ENCODE results near the gene ETS1. TPM values are rescaled to one million over a fixed set of nuclear protein-coding genes. Genes with fewer than 3 reads are reported as not detected.

ETS1 gene
- total RNA-seq, 4 donors from 2014 or later = 21.9 to 78.4 (median 31.3) TPM

DNA sequence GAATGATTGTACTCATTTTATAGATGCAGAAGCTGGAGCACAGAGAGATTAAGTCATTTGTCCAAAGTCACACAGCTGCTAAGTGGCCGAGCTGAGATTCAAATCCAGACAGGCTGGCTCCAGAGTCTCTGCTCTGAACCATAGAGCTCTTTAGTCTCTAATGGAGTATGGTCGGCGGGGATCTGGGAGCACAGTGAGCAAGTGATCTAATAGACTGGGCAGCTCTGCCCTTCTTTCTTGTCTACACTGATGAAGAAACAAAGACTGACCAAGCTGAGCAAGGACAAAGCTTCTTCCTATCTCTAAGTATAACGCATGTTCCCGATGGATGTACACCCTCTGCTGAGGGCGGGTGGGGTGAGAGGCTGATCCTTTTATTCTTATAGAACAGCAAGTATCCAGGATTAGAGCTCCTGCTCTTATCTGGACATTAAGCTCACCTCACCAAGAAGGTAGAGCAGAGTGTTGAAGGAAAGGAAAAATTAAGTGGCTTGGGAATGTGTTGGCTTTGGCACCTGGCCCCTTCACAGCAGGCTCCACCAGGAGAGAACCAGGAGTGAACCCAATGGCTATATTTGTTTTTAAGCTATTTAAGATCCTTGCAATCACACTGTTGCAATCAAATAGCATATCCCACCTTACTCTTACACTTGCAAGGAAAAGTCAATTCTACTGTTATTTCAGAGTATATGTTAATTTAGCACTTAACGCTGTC lies 68.7 kb downstream of the ETS1 start:
- H3K4me3 ChIP-seq = peak overlapping the region; percentile 61 to 89 (median 80)
- no peak for DNase-seq
- peak overlapping the region; percentile 61 to 98 (median 90) for H3K27ac ChIP-seq
- no peaks in the 10 kb centered on the region for H3K27me3 ChIP-seq
- H3K36me3 ChIP-seq = no peaks in the 10 kb centered on the region
- TF ChIP-seq, protein P1, sequence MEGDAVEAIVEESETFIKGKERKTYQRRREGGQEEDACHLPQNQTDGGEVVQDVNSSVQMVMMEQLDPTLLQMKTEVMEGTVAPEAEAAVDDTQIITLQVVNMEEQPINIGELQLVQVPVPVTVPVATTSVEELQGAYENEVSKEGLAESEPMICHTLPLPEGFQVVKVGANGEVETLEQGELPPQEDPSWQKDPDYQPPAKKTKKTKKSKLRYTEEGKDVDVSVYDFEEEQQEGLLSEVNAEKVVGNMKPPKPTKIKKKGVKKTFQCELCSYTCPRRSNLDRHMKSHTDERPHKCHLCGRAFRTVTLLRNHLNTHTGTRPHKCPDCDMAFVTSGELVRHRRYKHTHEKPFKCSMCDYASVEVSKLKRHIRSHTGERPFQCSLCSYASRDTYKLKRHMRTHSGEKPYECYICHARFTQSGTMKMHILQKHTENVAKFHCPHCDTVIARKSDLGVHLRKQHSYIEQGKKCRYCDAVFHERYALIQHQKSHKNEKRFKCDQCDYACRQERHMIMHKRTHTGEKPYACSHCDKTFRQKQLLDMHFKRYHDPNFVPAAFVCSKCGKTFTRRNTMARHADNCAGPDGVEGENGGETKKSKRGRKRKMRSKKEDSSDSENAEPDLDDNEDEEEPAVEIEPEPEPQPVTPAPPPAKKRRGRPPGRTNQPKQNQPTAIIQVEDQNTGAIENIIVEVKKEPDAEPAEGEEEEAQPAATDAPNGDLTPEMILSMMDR (IDR thresholded peaks at IDR 0.05) = no peak
- no peak for TF ChIP-seq POLR2A (IDR thresholded peaks at IDR 0.05)
- H3K4me1 ChIP-seq = peaks cover 0 to 28% (median 9%) of the 10 kb centered on the region in 4 donors
- H3K9me3 ChIP-seq = no peaks in the 10 kb centered on the region

DNA sequence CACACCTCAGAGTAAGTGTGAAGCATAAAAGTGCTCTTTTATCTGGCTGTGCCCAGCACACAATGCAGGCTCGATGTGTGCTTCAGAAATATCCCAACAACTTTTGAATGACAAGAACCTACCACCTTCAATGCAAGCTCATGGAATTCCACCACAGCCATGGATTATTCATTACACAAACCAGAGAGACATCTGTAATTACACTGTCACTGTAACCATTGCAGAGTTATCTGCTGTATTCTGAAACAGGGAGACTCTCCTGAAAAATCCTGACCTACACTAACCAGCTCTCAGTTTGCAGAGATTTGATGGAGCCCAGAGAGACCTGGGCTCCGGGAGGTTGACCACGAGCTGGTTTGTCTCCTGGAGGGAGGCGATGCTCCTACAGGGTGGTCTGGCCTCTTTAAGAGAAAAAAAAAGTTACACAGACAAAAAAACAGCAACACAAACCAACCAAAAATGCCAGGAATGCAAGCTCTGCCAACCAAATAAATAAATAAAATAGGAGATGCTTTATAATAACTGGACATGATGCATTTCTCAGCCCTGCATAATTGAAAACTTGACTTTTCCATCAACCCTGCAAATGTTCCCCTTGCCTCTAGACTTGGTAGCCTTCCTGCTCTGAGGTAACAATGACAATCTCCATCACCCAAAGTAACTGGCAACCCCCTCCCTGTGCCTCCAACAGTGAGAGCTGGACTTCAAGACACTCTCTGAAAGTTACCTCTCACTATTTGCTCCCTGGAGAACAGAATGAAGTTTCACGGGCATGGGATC lies 69.7 kb downstream of the ETS1 start:
- Histone ChIP-seq H3K36me3 (peaks cover 0 to 2% (median 0%) of the 10 kb centered on the region in 3 donors), H3K27me3 (no peaks in the 10 kb centered on the region), H3K4me1 (peaks cover 0 to 25% (median 9%) of the 10 kb centered on the region in 4 donors), H3K9me3 (no peaks in the 10 kb centered on the region), H3K27ac (peak overlapping the region; percentile 61 to 98 (median 90)), H3K4me3 (peak overlapping the region; percentile 61 to 89 (median 80))
- no peak for TF ChIP-seq POLR2A (IDR thresholded peaks at IDR 0.05)
- TF ChIP-seq, protein P1 (IDR thresholded peaks at IDR 0.05) = no peak
- no peak for DNase-seq

DNA sequence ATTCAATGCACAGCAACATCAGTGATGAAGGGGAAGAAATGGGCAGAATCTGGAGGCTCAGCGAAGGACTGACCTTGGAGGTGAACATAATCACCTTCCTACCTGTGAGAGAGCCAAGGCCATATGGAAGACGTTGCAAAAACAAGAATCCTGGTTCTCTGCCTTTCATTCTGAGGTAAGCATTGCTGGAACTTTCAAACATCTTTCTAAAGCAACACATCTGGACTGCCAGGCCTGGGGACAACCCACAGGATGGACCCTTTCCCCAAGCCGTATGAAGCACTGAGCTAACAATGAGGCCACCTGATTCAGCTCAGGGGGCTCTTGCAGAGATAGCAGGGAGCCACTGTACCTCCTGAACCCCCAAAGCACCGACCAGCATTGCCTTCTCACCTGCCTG lies 70.5 kb downstream of the ETS1 start:
- Histone ChIP-seq H3K36me3 (peaks cover 0 to 4% (median 0%) of the 10 kb centered on the region in 3 donors), H3K9me3 (no peaks in the 10 kb centered on the region), H3K27me3 (no peaks in the 10 kb centered on the region), H3K4me3 (peak overlapping the region; percentile 61 to 89 (median 80)), H3K4me1 (peaks cover 0 to 25% (median 9%) of the 10 kb centered on the region in 4 donors), H3K27ac (peak overlapping the region; percentile 61 to 98 (median 90))
- no peak for DNase-seq
- TF ChIP-seq POLR2A (IDR thresholded peaks at IDR 0.05) = no peak
- TF ChIP-seq, protein P1 (IDR thresholded peaks at IDR 0.05) = no peak

DNA sequence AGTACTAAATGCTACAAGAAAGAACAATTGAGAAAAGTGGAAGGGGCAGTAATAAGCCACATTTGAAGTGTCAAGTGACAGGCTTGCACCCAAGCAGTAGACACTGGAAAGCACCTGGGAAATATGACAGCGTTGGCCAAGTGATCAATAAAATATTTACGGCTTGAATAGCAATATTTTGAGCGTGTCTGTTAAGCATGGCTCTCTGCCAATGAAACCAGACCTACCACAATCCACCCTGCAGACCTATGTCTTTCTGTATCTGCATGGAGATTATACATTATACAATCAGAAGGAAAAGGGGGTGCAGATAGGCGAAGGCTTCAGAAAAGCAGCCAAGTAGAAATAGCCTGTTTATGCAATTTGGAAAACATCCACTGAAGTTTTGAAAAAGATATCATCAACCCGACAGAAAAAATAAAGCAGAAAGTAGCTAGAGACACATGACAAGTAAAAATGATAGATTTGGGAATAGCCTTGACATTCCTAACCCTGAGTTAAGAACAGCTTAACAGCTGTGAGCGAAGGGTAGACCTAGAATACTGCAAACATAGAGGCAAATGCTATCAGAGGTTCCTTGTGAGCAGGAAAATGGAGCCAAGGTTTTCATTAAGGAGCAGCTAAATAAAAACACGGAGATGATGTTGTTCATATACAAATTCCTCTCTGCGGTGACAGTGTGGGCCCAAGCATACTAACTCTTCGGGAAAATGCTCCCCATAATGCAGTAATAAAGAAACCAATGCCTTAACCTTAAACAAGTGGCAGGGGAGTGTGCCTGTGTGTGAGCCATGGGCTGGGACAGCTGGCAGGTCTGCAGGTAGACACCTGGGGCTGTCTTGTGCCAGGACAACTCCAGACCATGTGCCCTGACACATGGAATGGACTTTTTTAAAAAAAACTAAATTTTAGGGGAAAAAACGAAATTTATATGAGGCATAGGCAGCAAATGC lies 71.3 kb downstream of the ETS1 start:
- DNase-seq = no peak
- Histone ChIP-seq H3K27ac (peak overlapping the region; percentile 61 to 98 (median 90)), H3K4me1 (peaks cover 0 to 30% (median 12%) of the 10 kb centered on the region in 4 donors), H3K9me3 (no peaks in the 10 kb centered on the region), H3K4me3 (peak overlapping the region; percentile 61 to 89 (median 80)), H3K27me3 (no peaks in the 10 kb centered on the region), H3K36me3 (peaks cover 0 to 4% (median 0%) of the 10 kb centered on the region in 3 donors)
- TF ChIP-seq, protein P1 (IDR thresholded peaks at IDR 0.05) = no peak

DNA sequence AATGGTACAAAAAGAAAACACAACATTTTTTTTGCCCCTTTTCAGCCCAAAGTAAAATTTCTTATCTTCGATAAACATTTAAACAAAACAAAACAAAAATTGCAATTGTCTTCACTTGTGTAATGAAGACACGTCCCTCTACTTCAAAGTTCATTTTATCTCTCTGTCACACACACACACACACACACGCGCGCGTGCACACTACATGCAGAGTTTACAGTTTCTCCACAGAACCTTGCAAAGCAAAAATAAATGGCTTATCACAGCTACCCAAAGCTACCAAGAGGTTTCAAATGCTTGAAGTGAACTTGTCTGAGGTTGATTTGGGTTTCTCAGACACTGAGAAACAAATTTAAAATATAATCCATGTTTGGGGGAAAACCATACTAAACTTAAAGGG lies 72.3 kb downstream of the ETS1 start:
- Histone ChIP-seq H3K36me3 (peaks cover 0 to 4% (median 0%) of the 10 kb centered on the region in 3 donors), H3K27ac (peak overlapping the region; percentile 15 to 98 (median 74)), H3K27me3 (no peaks in the 10 kb centered on the region), H3K4me3 (peak overlapping the region in 3 of 4 donors; percentile 8 to 84 (median 75)), H3K4me1 (peaks cover 0 to 37% (median 12%) of the 10 kb centered on the region in 4 donors), H3K9me3 (no peaks in the 10 kb centered on the region)
- no peak for DNase-seq
- no peak for TF ChIP-seq POLR2A (IDR thresholded peaks at IDR 0.05)
- TF ChIP-seq, protein P1 (IDR thresholded peaks at IDR 0.05) = no peak

Data from Peyer's patch (tissue), 4 donors.